Right atrium auricular region (tissue), 2 donors: ENCODE data around the gene TLE3. TPM values are rescaled to one million over a fixed set of nuclear protein-coding genes. Genes with fewer than 3 reads are reported as not detected.

Experiments used
- DNase-seq: peaks from one replicate; pipeline ENCODE4 v3.0.0-alpha.2; 2019; ENCODE audit warnings: low spot score
- H3K27ac ChIP-seq, 2 donors: fragments of 200-600 bp; sonication (generic); 1 replicate in 1 of 2; 2 replicates in 1 of 2; pipeline ENCODE4 v1.5.1; 2016 to 2019
- H3K27me3 ChIP-seq, 2 donors: fragments of 200-600 bp; sonication (generic); one replicate each; pipeline versions ENCODE4 v1.5.1 to v1.6.0; 2017 to 2019
- H3K36me3 ChIP-seq: fragments of 200-600 bp; sonication (generic); one replicate; pipeline ENCODE4 v1.5.1; 2016
- H3K4me1 ChIP-seq, 2 donors: fragments of 200-600 bp; sonication (generic); one replicate each; pipeline versions ENCODE4 v1.5.1 to v1.6.0; 2017 to 2019
- H3K4me3 ChIP-seq, 2 donors: fragments of 200-600 bp; sonication (generic); 1 replicate in 1 of 2; 2 replicates in 1 of 2; pipeline ENCODE4 v1.5.1; 2017 to 2019; ENCODE audit warnings: mild to moderate bottlenecking in 1 of 2, moderate library complexity in 1 of 2
- H3K9me3 ChIP-seq, 2 donors: fragments of 200-600 bp; sonication (generic); one replicate each; pipeline ENCODE4 v1.5.1; 2019
- total RNA-seq, 2 donors: library from RNA; depleted of rRNA; stranded (reverse); fragments of >200 nt; gene quantifications; one replicate each; pipeline ENCODE4 v1.1.0, GENCODE V29; 2016
- TF ChIP-seq, protein P1 (sequence below), 2 donors: fragments of 200-600 bp; sonication (generic); IDR thresholded peaks; one replicate each; pipeline ENCODE4 v1.5.1; 2019; ENCODE audit warnings: antibody characterized with exemption in 2 of 2

TLE3 gene
- total RNA-seq, 2 donors from 2014 or later: 23.3 to 61.7 TPM

DNA sequence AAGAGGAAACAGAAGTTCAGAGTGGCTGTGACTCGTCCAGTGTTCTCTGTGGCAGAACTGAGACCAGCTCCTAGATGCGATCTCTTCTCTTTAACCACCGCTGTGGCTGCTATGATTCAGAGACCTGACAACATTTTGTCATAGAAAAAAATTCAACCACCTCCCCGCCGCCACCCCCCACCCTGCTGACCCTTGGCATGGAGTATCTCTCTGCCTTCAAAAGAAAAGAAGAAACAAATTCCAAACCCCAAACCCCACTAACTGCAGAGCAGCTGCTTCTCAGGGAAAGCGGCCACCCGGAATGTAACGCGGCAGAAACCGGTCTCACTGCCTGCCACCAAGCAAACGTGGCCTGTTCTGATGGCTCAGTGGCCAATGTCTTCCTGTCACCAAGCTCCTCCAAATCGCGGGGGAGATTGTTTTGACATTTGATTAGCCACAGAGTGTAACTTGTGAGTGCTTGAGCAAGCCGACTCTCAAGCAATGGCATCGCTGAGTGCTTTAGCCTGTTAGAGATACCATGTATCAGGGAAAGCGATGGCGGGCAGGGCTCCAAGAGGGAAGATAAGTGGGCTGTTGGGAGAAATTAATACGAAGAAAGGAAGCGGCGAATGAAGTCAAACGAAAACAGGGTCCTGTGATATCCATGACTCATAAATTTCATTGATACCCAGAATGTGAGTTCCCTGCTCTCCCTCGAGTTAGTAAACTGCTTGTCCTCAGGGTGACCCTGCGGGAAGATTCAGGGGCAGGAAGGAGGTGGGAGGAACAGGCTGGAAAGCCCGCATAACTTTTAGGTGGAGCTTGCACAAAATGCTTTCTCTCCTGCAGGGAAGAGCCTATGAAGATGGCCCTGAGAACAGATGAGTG, 44.8 kb upstream of the TLE3 start:
- Histone ChIP-seq H3K36me3 (no peaks in the 10 kb centered on the region), H3K4me1 (peaks cover 0 to 27% of the 10 kb centered on the region in 2 donors), H3K27ac (peak overlapping the region in 1 of 2 donors; percentile 6), H3K4me3 (no peak overlapping the region), H3K9me3 (no peaks in the 10 kb centered on the region), H3K27me3 (no peaks in the 10 kb centered on the region)
- TF ChIP-seq, protein P1, sequence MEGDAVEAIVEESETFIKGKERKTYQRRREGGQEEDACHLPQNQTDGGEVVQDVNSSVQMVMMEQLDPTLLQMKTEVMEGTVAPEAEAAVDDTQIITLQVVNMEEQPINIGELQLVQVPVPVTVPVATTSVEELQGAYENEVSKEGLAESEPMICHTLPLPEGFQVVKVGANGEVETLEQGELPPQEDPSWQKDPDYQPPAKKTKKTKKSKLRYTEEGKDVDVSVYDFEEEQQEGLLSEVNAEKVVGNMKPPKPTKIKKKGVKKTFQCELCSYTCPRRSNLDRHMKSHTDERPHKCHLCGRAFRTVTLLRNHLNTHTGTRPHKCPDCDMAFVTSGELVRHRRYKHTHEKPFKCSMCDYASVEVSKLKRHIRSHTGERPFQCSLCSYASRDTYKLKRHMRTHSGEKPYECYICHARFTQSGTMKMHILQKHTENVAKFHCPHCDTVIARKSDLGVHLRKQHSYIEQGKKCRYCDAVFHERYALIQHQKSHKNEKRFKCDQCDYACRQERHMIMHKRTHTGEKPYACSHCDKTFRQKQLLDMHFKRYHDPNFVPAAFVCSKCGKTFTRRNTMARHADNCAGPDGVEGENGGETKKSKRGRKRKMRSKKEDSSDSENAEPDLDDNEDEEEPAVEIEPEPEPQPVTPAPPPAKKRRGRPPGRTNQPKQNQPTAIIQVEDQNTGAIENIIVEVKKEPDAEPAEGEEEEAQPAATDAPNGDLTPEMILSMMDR (IDR thresholded peaks at IDR 0.05): no peak
- DNase-seq: peak; percentile 67

GRCh38 chr15:70142072-70142321, 44.3 kb upstream of the TLE3 start:
- H3K36me3 ChIP-seq: no peaks in the 10 kb centered on the region
- H3K4me3 ChIP-seq: no peak overlapping the region
- no peak for DNase-seq
- TF ChIP-seq, protein P1 (IDR thresholded peaks at IDR 0.05): no peak
- H3K9me3 ChIP-seq: no peaks in the 10 kb centered on the region
- H3K4me1 ChIP-seq: peaks cover 0 to 27% of the 10 kb centered on the region in 2 donors
- H3K27me3 ChIP-seq: no peaks in the 10 kb centered on the region
- peak overlapping the region in 1 of 2 donors; percentile 9 for H3K27ac ChIP-seq

GRCh38 chr15:70141376-70142071, 43.8 kb upstream of the TLE3 start:
- Histone ChIP-seq H3K36me3 (no peaks in the 10 kb centered on the region), H3K27ac (peak overlapping the region in 1 of 2 donors; percentile 9), H3K4me3 (peak overlapping the region in 1 of 2 donors; percentile 23), H3K9me3 (no peaks in the 10 kb centered on the region), H3K4me1 (peaks cover 0 to 27% of the 10 kb centered on the region in 2 donors), H3K27me3 (no peaks in the 10 kb centered on the region)
- TF ChIP-seq, protein P1 (IDR thresholded peaks at IDR 0.05): no peak
- no peak for DNase-seq

- DNase-seq: no peak
- no peaks in the 10 kb centered on the region for H3K9me3 ChIP-seq
- TF ChIP-seq, protein P1 (IDR thresholded peaks at IDR 0.05): no peak
- peak overlapping the region in 1 of 2 donors; percentile 23 for H3K4me3 ChIP-seq
- peak overlapping the region in 1 of 2 donors; percentile 9 for H3K27ac ChIP-seq
- no peaks in the 10 kb centered on the region for H3K27me3 ChIP-seq
- peaks cover 0 to 27% of the 10 kb centered on the region in 2 donors for H3K4me1 ChIP-seq
- H3K36me3 ChIP-seq: no peaks in the 10 kb centered on the region
Observed at GRCh38 chr15:70140543-70141375, 43.0 kb upstream of the TLE3 start.

GRCh38 chr15:70140025-70140542, 42.4 kb upstream of the TLE3 start:
- DNase-seq: no peak
- no peak overlapping the region for H3K4me3 ChIP-seq
- H3K27me3 ChIP-seq: no peaks in the 10 kb centered on the region
- H3K9me3 ChIP-seq: no peaks in the 10 kb centered on the region
- no peaks in the 10 kb centered on the region for H3K36me3 ChIP-seq
- peaks cover 0 to 27% of the 10 kb centered on the region in 2 donors for H3K4me1 ChIP-seq
- H3K27ac ChIP-seq: no peak overlapping the region
- TF ChIP-seq, protein P1 (IDR thresholded peaks at IDR 0.05): no peak
